HG02938 (cell line): ENCODE results near the gene HOXA11.

Experiments used
- ATAC-seq: cut with Tn5 transposase; IDR thresholded peaks from one replicate; pipeline ENCODE4 v1.9.1; 2021; ENCODE audit warnings: mild to moderate bottlenecking, moderate library complexity; ENCODE audit not compliant: unreplicated experiment

The HOXA11 gene

DNA sequence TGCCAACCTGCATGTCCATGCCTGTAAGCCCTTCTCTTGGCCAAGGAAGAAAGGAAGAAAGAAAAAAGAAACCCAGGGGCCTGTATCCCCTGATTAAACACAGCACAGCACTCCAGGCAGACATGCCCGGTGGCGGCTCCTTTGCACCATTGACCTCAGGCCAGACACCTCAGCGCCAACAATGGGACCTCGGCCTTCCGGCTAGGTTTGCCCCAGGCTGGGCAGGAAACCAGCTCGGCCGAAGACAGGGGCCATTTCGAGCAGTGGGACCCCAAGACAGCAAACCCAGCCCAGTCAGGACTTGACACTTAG lies 13.8 kb downstream of the HOXA11 start:
- ATAC-seq, result no peak

DNA sequence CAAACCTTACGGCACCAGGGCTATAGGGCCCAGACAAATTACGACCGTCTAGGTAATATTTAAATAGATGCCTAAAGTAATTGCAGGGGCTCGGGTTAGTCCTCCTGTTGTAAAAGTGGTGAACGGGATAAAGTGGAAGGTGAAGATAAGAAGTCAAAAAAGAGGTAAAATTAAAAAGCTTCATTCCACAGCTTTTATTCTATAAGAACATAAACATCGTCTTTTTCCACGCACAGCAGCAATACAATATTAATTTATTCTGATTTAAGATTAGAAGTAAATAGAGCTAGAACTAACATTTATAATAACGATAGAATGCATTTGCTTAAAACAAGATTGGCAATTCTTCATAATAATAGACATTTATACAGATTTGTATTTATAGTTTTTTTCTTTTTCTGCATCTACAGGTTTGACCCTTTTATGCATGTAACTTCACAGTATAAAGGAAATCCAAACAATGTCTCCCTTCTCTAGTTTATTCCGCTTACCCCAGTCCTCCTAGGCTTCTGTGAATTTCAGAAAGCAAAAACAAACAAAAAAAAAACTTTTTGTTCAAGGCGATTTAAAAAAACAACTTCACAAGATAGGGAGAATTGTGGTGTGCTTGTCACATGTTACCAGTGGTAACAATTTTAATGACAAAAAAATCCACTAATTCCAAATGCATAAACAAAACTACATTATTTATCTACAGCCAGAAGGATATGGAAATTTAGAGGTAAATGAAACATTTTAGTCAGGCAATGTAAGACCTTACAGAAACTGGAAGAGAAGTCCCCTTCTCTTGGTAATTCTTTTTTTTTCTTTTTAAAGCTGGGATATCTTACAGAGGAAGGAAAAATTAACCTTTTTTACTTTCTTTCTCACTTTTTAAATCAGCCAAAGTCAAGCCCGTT lies 14.4 kb downstream of the HOXA11 start:
- ATAC-seq, result no peak

DNA sequence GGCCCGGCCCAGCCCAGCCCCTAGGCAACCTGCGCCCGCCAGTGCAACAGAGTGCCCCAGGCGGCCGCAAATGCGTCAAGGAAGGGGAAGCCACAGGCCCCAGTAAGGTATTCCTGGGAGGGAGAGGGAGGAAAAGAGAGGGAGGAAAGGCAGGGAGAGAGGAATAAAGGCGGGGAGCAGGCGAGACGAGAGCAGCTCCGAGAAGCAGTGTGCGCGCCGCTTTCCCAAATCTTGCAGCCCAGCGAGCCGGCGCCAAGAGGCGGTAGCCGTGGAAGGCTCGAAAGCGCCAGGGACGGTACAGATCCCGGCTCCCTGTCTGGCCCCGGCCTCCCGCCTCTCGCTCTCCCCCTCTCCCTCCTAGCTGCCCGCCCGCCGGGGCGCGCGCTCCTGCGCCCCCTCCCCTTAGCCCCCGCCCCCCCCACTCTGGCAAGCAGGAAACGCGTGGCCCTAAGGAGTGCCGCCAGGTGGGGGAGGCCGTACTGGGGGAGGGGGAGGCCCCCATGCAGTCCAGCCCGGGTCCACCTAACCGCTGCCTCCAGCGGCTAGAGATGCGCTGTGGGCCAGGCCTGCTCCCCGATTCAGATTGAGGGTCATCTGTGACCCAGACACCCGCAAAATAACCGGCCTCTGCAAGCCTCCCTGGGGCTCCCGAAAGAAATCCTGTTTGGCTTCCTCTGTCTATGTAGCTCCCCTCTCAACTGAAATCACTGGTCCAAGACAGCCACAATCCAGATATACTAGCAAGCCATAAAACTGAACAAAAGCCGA lies 15.2 kb downstream of the HOXA11 start:
- no peak for ATAC-seq

DNA sequence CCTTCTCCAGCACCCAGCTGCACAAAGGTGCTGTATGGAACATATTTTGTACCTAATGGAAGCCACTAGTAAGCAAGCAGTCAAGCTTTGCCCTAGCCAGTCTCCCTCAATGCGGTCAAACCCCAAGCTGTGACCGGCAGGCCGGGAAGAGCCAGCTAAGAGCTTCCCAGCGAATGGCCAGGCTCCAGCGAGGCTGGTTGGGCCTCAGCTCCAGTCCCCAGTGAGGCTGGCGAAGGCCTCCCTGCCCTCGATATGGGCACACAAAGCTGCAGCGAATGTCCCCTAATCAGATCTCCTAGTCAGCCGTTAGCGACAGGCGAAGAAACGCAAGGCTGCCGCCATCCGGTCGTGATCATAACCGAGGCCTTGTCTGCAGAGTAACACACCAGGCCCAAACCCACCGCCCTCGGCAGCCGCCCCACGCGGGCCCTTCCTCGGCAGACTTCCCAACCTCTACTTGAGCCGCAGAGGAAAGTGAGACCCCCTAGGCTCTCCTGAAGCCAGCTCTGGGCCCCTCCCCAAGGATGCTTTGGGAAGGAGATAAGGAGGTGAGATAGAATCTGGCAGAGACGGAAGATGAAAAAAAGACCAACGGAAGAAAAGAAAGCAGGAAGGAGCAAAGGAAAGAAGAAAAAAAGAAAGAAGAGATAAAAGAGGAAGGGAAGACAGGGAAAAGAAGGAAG lies 16.6 kb downstream of the HOXA11 start:
- no peak for ATAC-seq

DNA sequence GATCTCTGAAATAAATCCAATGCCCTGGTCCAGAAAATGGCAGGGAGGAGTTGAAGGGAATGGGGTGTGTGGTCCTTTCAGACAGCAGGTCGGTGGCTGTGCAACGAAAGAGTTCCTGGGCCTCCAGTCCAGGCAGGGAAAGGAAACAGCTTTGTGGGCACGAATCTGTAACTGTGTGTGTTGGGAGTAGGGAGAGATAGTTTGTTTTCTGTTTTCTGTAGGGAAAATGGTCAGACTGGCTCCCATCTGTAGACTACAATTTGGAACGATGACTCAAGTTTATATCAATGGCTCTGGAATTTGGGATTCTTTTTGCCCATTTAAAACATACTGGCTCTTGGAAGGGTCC lies 17.1 kb downstream of the HOXA11 start:
- no peak for ATAC-seq

DNA sequence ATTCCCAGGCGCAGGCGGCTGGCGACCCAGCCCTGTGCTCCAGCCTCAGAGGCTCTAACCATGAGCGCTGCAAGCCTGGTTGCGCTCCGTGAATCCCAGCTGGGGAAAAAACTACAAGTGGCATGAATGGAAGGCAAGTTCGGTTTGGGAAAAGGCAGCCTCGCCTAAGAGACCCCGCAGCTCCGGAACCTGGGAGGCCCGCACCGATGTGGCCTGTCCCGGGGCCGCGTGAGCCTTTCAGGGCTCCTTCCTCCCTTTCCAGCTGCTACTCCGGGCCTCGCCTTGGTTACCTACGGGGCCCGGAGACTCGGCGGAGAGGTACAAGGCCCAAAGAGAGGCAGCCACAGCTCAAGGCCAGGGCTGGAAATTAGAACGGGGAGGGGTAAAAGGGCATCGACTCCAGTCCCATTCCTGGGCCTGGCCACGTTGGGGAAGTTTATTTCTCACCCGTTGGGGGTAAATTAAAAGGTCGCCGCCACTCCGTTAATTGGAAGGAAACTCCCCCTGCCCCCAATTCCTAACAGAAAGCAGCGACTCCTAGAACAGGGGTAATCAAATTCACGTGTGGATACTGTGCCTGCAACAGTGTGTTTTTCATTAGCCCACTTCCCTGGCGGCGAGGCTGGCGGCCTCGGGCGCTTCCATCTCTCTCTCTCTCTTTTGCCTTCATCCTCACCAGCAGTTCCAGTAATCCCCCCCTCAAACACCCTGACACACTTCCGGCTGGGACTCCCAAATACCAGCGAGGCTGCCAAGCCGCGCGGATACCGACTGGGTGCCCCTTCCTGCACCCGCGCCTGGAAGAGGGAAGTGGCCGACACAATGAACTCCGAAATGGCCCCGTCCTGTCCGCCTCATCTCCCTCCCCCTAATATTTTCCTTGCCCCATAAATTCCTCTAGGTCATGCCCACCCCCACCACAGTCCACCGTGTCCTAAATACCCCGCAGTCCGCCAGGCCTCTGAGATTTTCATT lies 18.2 kb downstream of the HOXA11 start:
- no peak for ATAC-seq

DNA sequence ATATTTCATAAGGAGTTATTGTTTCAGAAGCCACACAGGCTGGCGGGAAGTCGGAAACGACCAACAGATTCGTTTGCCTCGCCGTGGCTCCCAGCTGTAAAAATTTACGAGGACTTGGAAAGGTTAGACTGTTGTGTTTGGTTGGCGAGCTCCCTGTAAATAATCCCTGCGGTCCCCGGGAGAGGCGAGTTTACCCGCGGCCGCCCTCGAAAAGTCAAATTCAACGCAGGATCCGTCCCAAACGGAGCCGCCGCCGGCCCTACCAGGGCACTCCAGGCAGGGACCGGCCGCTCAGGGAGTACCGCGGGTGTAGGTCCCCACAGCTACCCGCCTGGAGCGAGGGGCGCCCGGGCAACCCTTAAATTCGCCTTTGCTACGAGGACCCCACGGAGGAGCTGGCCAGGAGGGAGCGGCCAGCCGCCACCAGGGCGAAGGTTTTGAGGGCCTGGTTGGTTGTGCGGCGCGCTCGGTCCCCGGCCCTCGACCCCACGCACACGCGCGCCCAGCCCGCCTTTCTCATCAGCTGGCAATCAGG lies 19.0 kb downstream of the HOXA11 start:
- ATAC-seq, result no peak

DNA sequence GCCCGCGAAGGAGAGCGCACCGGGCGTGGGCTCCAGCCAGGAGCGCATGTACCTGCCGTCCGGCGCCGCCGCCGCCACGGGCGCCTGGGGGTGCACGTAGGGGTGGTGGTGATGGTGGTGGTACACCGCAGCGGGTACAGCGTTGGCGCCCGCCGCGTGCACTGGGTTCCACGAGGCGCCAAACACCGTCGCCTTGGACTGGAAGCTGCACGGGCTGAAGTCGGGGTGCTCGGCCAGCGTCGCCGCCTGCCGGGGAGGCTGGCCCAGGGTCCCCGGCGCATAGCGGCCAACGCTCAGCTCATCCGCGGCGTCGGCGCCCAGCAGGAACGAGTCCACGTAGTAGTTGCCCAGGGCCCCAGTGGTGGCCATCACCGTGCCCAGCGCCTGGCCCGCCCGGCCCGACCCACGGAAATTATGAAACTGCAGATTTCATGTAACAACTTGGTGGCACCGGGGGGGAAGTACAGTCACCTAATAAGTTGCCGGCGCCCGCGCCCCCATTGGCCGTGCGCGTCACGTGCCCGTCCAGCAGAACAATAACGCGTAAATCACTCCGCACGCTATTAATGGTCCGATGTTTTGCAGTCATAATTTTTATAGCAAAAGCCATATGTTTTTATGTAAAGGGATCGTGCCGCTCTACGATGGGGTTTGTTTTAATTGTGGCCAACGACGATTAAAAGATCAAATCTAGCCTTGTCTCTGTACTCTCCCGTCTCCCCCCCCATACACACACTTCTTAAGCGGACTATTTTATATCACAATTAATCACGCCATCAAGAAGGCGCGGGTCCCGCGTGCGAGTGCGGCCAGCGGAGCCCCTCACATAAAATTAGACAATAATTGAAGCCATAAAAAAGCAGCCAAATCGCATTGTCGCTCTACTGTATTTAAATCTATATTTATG lies 19.7 kb downstream of the HOXA11 start, which contains the start of gene HOXA9:
Gene HOXA9 (minus strand): TSS at position 449 of the 907 bp plus-strand sequence. CDS start 80 bp downstream, at position 369.
- no peak for ATAC-seq

DNA sequence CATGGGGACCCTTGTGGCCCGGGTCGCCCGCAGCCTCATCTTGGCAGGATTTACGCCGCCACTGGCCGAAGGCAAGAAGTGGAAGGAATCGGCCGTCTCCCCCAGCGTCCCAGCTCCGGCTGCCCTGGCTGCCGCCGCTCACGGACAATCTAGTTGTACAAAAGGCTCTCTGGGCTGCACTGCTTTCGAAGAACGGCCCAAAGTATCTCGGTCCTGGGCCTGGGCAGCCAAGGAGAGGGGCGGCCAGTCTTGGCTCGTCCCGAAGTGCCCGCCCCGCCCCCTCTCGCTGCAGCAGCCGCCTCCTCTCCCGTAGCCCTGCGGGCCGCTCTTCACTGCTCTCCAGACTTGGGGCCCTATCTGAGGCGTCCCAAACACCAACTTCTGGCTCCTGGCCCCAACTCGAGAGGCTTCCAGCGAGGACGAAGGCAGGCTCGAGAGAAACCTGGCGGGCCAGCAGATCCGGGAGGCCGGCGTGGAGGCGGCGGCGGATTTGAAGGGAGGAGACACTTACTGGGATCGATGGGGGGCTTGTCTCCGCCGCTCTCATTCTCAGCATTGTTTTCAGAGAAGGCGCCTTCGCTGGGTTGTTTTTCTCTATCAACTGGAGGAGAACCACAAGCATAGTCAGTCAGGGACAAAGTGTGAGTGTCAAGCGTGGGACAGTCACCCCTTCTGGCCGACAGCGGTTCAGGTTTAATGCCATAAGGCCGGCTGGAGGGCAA lies 20.5 kb downstream of the HOXA11 start:
- no peak for ATAC-seq

DNA sequence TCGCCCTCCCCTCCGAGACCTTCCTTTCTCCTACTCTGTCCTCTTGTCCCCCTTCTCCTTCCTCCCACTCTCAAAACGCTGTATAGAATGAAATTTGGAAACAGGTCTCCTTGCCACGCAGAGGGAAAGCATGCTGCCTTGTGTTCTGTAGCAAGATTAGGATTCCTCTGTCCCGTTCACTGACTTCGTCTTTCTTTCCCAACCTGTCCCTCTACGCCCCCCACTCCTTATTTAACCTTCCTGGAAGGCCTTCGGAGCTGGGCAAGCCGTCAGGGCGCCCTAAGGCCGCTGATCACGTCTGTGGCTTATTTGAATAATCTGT lies 21.0 kb downstream of the HOXA11 start:
- no peak for ATAC-seq

DNA sequence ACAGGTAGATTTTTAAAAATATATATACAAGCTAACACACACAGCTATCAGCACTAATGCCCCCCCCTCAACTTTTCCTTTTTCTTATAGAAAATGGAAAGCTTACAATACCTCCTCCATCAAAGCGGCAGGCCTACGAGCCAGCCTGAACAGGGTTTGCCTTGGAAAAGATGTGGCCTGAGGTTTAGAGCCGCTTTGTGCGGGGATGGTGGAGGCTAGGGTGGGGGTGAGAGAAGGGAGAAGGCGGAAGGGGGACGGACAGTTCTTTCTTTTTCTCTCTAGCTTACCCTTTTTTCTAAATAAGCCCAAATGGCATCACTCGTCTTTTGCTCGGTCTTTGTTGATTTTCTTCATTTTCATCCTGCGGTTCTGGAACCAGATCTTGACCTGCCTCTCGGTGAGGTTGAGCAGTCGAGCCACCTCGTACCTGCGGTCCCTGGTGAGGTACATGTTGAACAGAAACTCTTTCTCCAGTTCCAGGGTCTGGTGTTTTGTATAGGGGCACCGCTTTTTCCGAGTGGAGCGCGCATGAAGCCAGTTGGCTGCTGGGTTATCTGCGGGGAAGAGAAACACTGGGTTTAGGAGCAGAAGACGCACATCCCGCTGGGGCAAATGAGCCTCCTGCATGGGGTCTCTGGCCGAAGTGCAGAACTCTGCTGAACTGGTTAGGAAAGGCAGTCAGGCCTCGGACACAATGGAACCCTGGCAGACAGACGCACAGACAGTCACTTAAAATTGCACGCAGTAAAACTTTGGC lies 21.6 kb downstream of the HOXA11 start:
- no peak for ATAC-seq

DNA sequence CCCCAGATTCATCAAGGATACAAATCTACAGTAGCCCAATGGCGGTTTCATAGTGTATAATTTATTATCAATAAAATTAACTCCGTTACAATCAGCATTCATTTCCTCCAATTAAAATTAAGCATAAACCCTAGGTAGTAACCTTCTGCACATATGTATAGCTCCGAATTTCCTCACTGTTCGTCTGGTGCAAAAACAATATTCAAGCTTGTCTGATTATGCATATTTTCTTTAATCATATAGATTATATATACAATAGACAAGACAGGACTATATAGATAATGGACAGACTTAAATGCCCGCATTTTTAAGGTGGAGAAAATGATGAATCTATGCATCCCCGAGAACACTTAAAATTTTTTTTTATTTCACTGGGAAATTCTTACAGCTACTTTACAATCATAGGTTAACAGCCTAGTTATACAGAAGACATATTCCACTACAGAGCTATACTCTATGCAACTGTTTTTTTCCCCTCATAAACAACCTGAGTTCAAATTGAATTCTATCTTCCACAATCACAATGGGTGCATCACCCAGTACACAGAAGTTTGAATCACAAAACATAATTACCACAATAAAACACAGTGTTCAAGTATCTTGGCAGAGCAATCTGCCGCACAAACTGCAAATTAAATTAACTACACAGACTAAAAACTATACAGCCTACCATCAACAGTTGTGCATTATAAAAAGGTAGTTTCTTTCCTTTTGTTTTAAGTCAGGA lies 22.3 kb downstream of the HOXA11 start:
- no peak for ATAC-seq

DNA sequence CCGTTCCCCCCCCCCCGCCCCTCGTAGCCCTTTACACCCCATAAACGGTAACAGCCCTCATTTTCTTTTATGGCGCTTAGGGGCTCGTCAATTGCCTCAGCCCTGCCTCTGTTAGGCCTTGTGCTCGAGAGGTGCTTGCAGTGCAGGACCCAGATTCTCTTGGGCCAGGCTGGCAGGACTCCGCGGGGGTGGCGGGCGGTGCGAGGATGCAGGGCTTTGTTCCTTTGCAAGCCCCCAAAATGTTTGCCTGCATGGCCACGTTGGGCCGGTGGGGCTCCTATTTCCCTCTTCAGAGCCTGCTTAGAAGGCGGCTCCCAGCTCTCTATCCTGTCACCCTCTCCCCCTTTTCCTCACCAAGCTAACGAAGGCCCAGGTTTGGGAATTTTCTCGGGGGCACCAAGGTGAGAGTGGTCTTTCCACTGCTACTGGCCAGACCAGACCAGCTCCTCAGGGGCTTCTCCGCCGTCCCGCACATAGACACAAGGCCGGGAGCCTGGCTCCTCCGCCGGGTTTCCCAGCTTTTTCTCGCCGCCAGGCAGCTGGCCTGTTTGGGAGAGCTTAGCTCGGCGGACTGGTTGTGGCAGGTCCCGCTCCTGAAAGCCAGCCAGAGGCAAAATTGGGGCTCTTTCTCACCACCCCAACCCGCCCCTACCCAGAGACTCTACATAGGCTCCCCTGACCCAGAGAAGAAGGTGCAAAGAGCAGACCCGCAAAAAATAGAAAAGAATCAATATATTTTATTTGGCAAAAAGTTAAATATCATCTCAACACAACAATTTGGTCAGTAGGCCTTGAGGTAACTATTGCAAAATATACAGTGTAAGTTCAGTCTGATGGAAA lies 23.1 kb downstream of the HOXA11 start:
- no peak for ATAC-seq

DNA sequence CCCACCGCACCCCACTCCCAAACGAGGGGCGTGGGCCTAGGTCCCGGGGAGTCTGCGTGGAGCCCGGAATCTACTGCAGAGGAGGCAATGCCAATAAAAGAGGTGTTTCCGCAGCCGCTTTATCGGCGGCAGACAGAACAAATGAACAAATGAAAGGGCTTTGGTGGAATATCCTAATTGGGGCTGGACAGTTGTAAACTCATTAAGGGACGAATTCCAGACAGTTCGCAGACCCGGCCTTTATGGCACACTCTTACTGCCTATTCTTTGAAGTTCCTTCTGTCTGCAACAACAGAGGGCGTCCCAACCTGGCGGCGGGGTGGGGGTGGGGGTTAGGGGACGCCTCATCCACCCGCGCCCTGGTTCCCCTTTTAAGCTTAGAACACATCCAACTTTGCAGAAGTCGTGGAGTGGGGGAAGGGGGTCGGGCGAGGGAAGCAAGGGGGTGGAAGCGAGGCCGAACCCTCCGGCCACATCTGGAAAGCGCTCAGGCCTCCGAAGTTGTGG lies 23.8 kb downstream of the HOXA11 start:
- peak; percentile 10 for ATAC-seq

DNA sequence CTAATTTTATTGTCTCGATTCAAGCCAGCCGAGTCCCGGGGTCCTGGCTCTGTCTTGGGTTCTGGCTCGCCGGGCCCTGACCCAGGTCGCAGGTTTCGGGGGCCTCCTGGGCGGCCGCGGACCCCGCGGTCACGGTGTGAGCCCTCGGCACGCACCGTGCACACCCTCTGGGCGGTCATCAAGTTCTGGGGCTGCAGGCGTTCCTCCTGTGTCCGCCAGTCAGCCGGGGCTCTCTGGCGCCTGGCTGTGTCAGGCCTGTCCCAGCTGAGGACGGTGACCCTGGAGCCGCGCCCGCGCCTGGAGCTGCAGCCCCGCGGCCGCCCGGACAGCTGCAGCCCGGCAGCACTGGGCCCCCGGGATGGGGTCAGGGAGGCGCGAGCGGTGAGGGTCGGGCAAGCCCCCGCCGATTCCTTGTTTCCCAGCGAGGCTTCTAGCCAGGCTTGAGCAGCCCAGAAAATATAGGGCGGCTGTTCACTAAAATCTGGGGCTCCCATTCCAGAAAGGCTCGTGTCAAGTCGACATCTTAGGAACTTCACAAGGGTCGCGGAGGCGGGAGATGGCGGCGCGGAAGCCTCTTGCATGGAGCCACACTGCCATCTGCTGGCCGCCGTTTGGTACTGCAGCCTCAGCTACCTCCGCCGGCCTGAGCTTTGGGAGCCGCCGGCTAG lies 24.4 kb downstream of the HOXA11 start:
- ATAC-seq, result peak; percentile 57

DNA sequence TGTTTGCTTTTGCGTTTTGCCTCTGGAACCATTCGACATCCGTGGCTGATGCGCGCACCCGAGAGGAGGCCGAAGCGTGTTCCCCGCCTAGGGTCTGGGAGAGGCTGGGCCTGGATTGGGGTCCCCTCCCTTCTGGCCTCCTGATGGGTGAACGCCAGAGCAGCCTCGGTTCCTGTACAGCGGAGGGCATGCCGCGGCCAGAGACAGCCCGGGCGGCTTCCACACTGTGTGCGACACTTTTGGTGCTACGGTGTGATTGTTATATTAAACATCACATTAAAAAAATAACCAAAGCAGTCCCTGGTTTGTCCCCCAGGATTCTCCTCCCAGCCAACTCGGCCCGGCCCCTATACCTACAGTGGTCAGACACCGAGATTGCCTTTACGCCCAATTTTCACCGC lies 24.9 kb downstream of the HOXA11 start:
- ATAC-seq, result peak; percentile 20
